ENCODE measurements around the gene CAPN5.

The CAPN5 gene

GRCh38 chr11:77065878-77066228 lies 918 bp upstream of the CAPN5 start:
- DNase-seq (ENCODE audit: low read depth): no peak

- DNase-seq (ENCODE audit: low read depth): no peak
Measured at GRCh38 chr11:77067861-77068443, 1.2 kb downstream of the CAPN5 start.

GRCh38 chr11:77068457-77069335 lies 1.9 kb downstream of the CAPN5 start:
- no peak for DNase-seq (ENCODE audit: low read depth)

GRCh38 chr11:77069336-77069968 lies 2.7 kb downstream of the CAPN5 start:
- no peak for DNase-seq (ENCODE audit: low read depth)

GRCh38 chr11:77069969-77070582 lies 3.3 kb downstream of the CAPN5 start:
- DNase-seq (ENCODE audit: low read depth): no peak

GRCh38 chr11:77071077-77071476 lies 4.3 kb downstream of the CAPN5 start:
- no peak for DNase-seq (ENCODE audit: low read depth)

GRCh38 chr11:77071671-77072605 lies 5.2 kb downstream of the CAPN5 start:
- no peak for DNase-seq (ENCODE audit: low read depth)

- no peak for DNase-seq (ENCODE audit: low read depth)
Measured at GRCh38 chr11:77072851-77073327, 6.1 kb downstream of the CAPN5 start.

- peak; percentile 68 for DNase-seq (ENCODE audit: low read depth)
Measured at GRCh38 chr11:77073328-77074001, 6.7 kb downstream of the CAPN5 start.

- DNase-seq (ENCODE audit: low read depth): no peak
Measured at GRCh38 chr11:77074205-77074604, 7.4 kb downstream of the CAPN5 start.

- no peak for DNase-seq (ENCODE audit: low read depth)
Measured at GRCh38 chr11:77074626-77075221, 8.0 kb downstream of the CAPN5 start.

- DNase-seq (ENCODE audit: low read depth): no peak
Measured at GRCh38 chr11:77075425-77075905, 8.7 kb downstream of the CAPN5 start.

- no peak for DNase-seq (ENCODE audit: low read depth)
Measured at GRCh38 chr11:77079666-77080065, 12.9 kb downstream of the CAPN5 start.

GRCh38 chr11:77080643-77081210 lies 14.0 kb downstream of the CAPN5 start:
- DNase-seq (ENCODE audit: low read depth): no peak

GRCh38 chr11:77081381-77081851 lies 14.6 kb downstream of the CAPN5 start:
- DNase-seq (ENCODE audit: low read depth): no peak

GRCh38 chr11:77081976-77082836 lies 15.4 kb downstream of the CAPN5 start:
- no peak for DNase-seq (ENCODE audit: low read depth)

GRCh38 chr11:77082838-77083565 lies 16.2 kb downstream of the CAPN5 start:
- DNase-seq (ENCODE audit: low read depth): no peak

- DNase-seq (ENCODE audit: low read depth): no peak
Measured at GRCh38 chr11:77083566-77084245, 16.9 kb downstream of the CAPN5 start.

Measured in non-pigmented ciliary epithelial cell (primary cell).